MCF 10A (cell line): ENCODE data around the gene TMEM184B. TPM values are rescaled to one million over a fixed set of nuclear protein-coding genes. Genes with fewer than 3 reads are reported as not detected.
A peak's percentile ranks its signal among the peaks of the same experiment; 100 is the strongest.

ENCODE experiments used
- BruUV-seq: library from RNA; stranded (reverse); fragments of 400-500 nt; replicated peaks from 2 replicates; lab custom pipeline; 2021; lab: Mats Ljungman, UMichigan
- CTCF ChIA-PET: fragments of 300-600 bp; sonication (Branson Sonifier 250); formaldehyde crosslinking; extraction: SDS; loops from one replicate; lab custom pipeline; 2021; ENCODE audit warnings: antibody characterized with exemption, inconsistent platforms; lab: Yijun Ruan, JAX
- POLR2A ChIA-PET: fragments of 300-600, 350-650 bp; sonication (Branson Sonifier 250); formaldehyde crosslinking; extraction: SDS; loops from one replicate; lab custom pipeline; 2020; ENCODE audit warnings: antibody characterized with exemption, inconsistent platforms; lab: Yijun Ruan, JAX
- DNase-seq: peaks from one replicate; pipeline ENCODE4 v3.0.0-alpha.2; 2018; ENCODE audit not compliant: unreplicated experiment
- H3K27ac Mint-ChIP-seq: one replicate; pipeline ENCODE4 v1.8.0; 2022; ENCODE audit warnings: mild to moderate bottlenecking, low read depth, mixed read lengths; ENCODE audit not compliant: unreplicated experiment
- H3K27me3 Mint-ChIP-seq: one replicate; pipeline ENCODE4 v1.8.0; 2022; ENCODE audit warnings: mixed read lengths; ENCODE audit not compliant: insufficient read depth, unreplicated experiment
- H3K36me3 Mint-ChIP-seq: one replicate; pipeline ENCODE4 v1.8.0; 2022; ENCODE audit warnings: mild to moderate bottlenecking, moderate library complexity, mixed read lengths; ENCODE audit not compliant: insufficient read depth, unreplicated experiment
- H3K4me1 Mint-ChIP-seq: one replicate; pipeline ENCODE4 v1.8.0; 2022; ENCODE audit warnings: mixed read lengths; ENCODE audit not compliant: insufficient read depth, unreplicated experiment
- H3K4me3 Mint-ChIP-seq: one replicate; pipeline ENCODE4 v1.8.0; 2022; ENCODE audit warnings: mild to moderate bottlenecking, moderate library complexity, mixed read lengths; ENCODE audit not compliant: unreplicated experiment
- H3K9me3 Mint-ChIP-seq: one replicate; pipeline ENCODE4 v1.8.0; 2022; ENCODE audit warnings: mixed read lengths; ENCODE audit not compliant: unreplicated experiment
- CTCF ChIP-seq: fragments of 200-600 bp; IDR thresholded peaks from one replicate; pipeline ENCODE4 v1.8.0; 2022; ENCODE audit warnings: antibody characterized with exemption, mild to moderate bottlenecking; ENCODE audit not compliant: unreplicated experiment
- intact Hi-C: fragments of 100-400 bp; cut with micrococcal nuclease; formaldehyde crosslinking; loops from 2 replicates; pipeline ENCODE4 v1.14.1; 2022
- total RNA-seq: library from RNA; stranded (reverse); gene quantifications from 2 replicates; pipeline ENCODE4 v1.2.3, GENCODE V29; 2022

The TMEM184B gene
- total RNA-seq, 1 experiment from 2014 or later = 58.7 TPM

GRCh38 chr22:38286915-38287669, 14.3 kb upstream of the TMEM184B start:
- no peak for TF ChIP-seq CTCF
- ChIA-PET CTCF (interaction anchor here (0.6 to 0.8 kb wide), 2 partner anchors 12 to 234 kb away, joined by 3 read pairs; no protein-coding TSS in a partner anchor), POLR2A (interaction anchor here (1.1 to 4.4 kb wide), 2 partner anchors 11 to 31 kb away, joined by 3 to 25 read pairs; no protein-coding TSS in a partner anchor)
- no peak overlapping the region for H3K4me3 Mint-ChIP-seq
- no peak for DNase-seq
- H3K9me3 Mint-ChIP-seq = no peaks in the 10 kb centered on the region
- H3K27me3 Mint-ChIP-seq = no peaks in the 10 kb centered on the region
- no TSS peak for BruUV-seq
- H3K36me3 Mint-ChIP-seq = peaks cover 68% of the 10 kb centered on the region
- intact Hi-C loops = no loop called here
- no peak overlapping the region for H3K27ac Mint-ChIP-seq
- peaks cover 16% of the 10 kb centered on the region for H3K4me1 Mint-ChIP-seq

- CTCF ChIA-PET = interaction anchor here (0.5 kb wide), 1 partner anchor 184 kb away, joined by 3 read pairs; no protein-coding TSS in a partner anchor
- POLR2A ChIA-PET = interaction anchor here (0.7 to 3.9 kb wide), 5 partner anchors 12 to 283 kb away, joined by 3 to 30 read pairs (median 10); no protein-coding TSS in a partner anchor
- BruUV-seq = no TSS peak
Measured at GRCh38 chr22:38285018-38285417, 12.2 kb upstream of the TMEM184B start.

GRCh38 chr22:38284042-38284402, 11.2 kb upstream of the TMEM184B start:
- no TSS peak for BruUV-seq
- H3K36me3 Mint-ChIP-seq = peaks cover 41% of the 10 kb centered on the region
- ChIA-PET POLR2A (interaction anchor here (0.6 to 3.9 kb wide), 9 partner anchors 9 to 81 kb away, joined by 3 to 30 read pairs (median 7); partner anchors contain the start of gene TMEM184B), CTCF (interaction anchor here (0.7 kb wide), 1 partner anchor 185 kb away, joined by 3 read pairs; no protein-coding TSS in a partner anchor)
- no peak overlapping the region for H3K4me3 Mint-ChIP-seq
- DNase-seq = no peak
- intact Hi-C loops = no loop called here
- H3K4me1 Mint-ChIP-seq = peaks cover 16% of the 10 kb centered on the region
- H3K27ac Mint-ChIP-seq = peak overlapping the region; percentile 61
- H3K9me3 Mint-ChIP-seq = no peaks in the 10 kb centered on the region
- H3K27me3 Mint-ChIP-seq = no peaks in the 10 kb centered on the region
- TF ChIP-seq CTCF = no peak

More at GRCh38 chr22:38285018-38285417, 12.2 kb upstream of the TMEM184B start:
- Mint-ChIP-seq H3K9me3 (no peaks in the 10 kb centered on the region), H3K27ac (no peak overlapping the region), H3K4me3 (no peak overlapping the region), H3K4me1 (peaks cover 16% of the 10 kb centered on the region), H3K36me3 (peaks cover 51% of the 10 kb centered on the region), H3K27me3 (no peaks in the 10 kb centered on the region)
- intact Hi-C loops = no loop called here
- TF ChIP-seq CTCF = no peak
- DNase-seq = no peak

- Mint-ChIP-seq H3K4me3 (no peak overlapping the region), H3K27ac (peak overlapping the region; percentile 61), H3K9me3 (no peaks in the 10 kb centered on the region), H3K36me3 (peaks cover 29% of the 10 kb centered on the region), H3K4me1 (peaks cover 16% of the 10 kb centered on the region), H3K27me3 (no peaks in the 10 kb centered on the region)
- no TSS peak for BruUV-seq
- no peak for DNase-seq
- intact Hi-C loops = no loop called here
- POLR2A ChIA-PET = interaction anchor here (0.6 to 3.9 kb wide), 10 partner anchors 8 to 329 kb away, joined by 3 to 30 read pairs (median 4); partner anchors contain the start of gene TMEM184B
- CTCF ChIA-PET = interaction anchor here (0.7 kb wide), 1 partner anchor 190 kb away, joined by 3 read pairs; no protein-coding TSS in a partner anchor
- TF ChIP-seq CTCF = no peak
Measured at GRCh38 chr22:38282397-38282796, 9.6 kb upstream of the TMEM184B start.
